ENCODE results near the gene CTNNA2.
"Not testable (repeated sequence)": the region's sequence is repeated elsewhere in the genome, so short reads cannot be mapped to it uniquely, and the experiment has no call there.

CTNNA2 gene

DNA sequence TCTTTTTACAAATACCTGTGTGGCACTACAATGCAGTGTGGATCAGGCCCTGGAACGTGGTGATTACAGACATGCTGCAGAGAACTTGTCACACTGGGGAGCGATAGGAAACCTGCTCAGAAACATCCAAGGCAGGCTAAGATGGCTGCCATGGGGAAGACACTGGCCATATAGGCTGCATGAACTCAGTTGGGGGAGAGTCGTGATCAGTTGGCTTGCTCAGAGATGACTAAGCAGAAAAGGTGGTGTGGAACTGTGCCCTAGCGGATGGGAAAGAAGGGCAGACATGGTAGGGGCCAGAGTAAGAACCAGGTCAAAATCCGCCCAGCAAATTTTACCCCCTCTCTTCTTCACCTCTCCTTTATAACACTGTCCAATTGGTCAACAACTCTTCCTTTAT is 483.9 kb downstream of the CTNNA2 start:
- no peak for DNase-seq

DNA sequence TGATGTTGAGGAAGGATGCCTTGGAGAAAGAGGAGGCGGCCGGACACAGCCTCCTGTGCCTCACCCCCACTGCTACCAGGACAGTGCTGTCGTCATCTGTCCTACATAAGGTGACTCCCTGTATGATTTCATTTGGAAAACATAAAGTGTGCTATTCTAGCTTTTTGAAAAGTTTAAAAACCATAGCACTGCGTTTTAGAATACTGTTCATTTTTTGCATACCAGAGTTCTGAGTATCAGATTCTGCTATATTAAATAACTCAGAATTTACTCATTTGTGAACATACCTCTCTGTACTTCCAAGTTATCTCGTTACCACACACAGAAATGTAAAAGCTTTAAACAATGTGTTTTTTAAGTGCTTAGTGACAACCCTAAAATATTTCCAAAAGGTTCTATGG is 488.9 kb downstream of the CTNNA2 start:
- no peak for DNase-seq

DNA sequence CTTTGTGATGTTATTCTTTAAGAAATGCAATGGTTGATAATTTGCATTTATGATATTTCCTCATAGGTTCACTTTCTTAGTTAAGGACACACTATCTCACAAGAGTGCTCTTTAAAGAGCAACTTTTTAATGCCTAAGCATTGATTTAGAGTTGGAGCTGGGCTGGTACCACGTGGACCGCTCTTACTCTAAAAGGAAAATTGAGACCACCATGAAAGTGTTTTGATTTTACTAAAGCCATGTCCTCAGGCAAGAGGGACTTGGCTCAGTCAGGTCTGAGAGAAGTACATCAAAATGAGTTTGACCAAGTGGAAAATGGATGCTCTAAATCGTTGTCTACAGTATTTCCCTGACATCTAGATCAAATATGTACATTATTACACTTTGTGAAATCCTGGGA is 489.3 kb downstream of the CTNNA2 start:
- no peak for DNase-seq

DNA sequence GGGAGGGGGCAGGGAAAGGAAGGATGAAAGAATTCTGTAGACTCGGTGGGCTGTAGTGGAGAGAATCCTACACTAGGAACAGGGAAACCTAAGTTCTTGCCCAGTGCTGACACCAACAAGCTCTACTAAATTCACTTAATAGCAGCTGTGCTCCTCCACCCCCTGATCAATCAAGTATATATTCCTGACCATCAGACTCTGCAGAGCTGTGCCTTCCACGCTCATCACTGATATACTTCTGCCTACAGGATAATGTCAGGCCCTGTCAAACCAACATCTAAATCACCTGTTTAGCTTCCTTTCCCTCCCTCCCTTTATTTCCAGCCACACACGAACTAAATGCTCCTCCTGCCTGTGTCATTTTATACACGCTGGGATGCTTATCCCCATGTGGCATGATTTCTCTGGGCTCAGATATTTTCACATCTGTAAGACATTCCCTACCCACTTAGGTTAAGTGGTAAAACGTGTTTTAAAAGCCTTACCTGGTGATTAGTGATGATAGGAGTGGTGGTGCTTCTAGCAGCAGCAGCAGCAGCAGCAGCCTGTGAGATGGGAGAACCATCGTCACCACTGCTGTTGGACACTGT is 489.8 kb downstream of the CTNNA2 start:
- no peak for DNase-seq

DNA sequence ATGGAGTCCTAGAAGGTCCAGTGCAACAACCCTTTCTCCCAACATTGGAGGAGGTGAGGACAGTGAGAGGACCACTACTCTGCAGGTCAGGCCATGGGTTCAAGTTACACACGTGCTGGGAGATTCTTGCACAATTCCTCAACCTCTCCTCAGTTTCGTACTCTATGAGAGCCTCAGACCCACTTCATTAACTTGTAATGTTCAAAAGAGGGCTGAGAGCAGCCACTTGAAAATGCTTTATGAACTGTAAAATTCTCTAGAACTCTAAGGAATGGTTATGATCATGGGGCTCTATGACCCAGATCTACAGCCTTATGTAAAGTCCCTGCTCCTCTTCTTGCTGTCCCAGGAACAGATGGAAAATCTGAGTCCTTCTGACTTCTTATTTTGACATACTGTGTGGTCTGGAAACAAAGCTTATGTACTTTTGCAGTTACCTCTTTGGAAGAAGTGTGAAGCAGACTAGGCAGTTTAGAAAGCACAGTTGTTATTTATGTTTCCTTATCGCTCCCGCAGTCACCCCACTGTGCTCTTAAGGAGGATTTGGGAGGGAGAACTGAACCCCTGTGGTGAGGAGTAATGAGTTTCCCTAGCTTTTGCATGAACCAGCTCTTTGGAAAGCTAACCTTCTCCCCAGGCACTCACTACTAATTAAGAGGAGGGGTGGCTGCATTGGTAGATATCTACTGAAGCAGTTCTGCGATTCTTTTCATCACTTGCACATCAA is 495.1 kb downstream of the CTNNA2 start:
- DNase-seq = no peak

DNA sequence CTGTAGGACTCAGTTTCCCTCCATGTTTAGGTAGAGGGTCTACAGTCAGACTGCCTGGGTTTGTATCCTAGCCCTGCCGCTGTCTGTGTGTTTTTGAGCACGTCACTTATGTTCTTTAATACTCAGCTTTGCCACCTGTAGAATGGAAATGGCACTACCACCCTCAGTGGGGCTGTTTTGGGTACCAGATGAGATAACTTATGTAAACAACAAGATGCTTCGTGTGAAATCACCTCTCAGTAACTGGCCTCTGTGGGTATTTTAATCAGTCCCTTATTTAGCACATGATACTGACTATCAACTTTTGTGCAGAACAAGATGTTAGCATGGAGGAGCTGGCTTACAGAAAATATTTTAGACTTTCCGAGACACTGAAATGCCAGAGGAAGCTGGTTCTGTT is 495.7 kb downstream of the CTNNA2 start:
- DNase-seq = no peak

DNA sequence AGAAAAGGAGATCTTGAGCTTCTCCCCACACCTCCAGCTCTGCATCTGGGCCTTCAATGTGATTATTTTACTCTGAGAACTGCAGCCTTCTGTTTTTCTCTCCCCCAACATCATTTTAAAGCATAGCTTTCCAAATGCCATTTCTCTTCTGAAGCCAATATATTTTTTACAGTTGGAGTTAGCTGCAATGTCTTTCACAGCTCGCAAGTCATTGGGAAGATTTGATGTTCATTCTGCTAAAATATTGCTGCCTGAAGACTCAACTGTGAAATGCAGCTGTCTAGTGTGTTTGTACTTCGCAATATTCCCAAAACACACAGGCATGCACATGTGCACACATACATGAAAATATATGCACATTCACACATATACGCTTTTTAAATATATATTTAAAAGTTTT is 496.4 kb downstream of the CTNNA2 start:
- DNase-seq = no peak

DNA sequence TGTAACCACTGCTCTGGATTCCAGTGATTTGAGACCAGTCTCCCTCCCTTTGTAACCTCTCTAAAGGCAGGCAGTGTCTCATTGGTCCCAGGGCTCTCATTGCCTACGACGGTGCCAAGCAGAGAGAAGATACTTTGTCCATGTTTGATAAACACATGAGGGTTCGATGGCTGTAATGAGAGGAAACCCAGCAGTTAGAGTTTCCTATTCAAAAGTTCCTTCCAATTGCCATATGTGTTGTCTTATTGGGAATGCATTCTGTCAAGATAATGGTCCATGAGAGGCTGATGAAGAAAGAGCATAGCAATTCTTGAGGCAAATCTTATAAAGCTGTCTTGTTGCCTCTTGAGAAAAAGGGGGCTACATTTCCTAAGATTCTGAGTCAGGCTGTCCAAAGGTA is 499.2 kb downstream of the CTNNA2 start:
- DNase-seq = no peak

DNA sequence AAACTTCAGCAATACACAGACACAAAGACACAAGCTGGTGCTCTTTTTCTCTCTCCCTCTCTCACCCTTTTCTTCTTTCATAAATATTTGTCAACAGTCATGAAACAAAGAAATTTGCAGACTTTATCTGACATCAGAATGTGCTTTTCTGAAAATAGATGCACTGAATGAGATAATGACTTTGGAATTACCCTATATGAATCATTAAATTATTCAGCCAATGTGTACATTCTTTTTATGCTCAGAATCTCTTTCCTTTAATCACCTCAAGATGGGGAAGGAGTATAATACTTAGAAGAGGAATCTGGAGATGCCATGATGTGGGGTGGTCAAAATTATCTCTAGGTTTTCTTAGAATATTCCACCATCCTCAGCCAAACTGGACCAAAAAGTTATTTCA is 501.8 kb downstream of the CTNNA2 start:
- DNase-seq = no peak

DNA sequence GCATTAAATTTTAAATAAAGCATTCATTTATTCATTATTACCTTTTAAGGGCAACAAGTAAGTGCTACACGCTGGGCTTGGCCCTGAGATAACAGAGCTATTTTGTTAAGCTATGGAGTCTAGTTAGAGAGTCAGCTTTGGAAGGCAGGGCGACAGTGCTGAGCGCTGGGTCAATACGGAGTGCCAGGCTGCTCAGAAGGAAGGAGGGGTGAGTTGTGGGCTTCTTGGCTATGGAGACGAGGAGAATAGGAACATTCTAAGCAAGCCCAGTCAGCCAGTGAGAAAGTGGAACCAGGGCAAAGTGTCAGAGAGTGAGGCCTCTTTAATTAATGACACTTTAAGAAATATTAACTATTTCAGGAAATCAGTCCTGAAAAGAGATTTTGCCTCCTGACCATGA is 503.3 kb downstream of the CTNNA2 start:
- no peak for DNase-seq

DNA sequence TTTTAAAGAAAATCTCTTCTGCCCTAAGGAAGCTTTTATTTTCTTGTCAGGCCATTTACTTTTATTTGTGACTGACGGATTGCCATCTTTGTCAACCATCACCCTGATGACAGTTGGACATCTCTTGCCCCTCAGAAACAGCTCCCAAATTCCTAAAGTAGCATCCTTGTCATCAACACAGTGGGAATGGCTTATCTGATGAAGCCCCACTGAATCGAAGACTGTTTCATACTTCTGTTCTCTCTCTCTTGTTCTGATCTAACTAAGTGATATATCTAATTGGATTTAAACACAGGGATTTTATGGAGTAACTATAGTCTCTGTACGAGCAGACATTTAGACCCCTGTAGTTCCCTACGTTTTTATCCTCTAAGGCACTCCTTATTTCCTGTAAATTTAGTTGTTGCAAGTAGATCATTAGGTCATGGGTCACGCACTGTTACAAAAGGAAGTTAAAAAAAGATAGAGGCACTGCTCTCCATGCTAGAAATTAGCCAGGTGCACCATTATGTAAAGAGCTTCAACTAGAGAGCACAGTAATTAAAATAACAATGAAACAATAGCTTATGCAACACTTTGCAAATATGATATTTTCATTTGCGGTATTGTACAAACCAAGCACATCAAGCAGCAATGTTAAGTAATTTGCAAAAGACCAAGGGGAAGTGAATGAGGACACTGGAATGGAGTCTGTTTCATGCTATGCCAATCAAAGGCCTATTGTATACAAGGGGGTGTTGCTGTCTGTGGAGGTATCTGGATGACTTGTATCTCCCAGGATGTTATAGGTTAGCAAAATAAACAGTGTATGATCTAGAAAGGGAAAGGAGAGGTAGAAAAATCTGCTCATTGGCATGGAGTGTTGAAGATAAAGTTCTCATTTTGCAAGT is 507.0 kb downstream of the CTNNA2 start:
- no peak for DNase-seq

DNA sequence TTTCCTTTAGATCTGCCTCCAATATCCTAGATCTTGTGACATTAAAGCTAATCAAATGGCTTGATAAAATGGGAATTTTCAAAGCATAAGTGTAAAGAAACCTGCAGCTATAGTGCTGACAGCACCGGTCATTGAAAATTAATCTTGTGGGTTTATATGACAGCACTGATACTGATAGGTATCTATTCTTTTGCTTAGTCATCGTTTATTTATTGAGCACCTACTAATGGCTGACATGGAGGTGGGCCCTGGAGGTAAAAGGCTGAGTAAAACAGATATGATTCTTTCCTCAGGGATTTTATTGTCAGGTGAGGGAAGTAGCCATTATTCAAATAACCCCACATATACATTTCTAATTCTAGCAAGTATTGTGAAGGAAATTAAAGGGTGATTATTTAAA is 509.2 kb downstream of the CTNNA2 start:
- no peak for DNase-seq

DNA sequence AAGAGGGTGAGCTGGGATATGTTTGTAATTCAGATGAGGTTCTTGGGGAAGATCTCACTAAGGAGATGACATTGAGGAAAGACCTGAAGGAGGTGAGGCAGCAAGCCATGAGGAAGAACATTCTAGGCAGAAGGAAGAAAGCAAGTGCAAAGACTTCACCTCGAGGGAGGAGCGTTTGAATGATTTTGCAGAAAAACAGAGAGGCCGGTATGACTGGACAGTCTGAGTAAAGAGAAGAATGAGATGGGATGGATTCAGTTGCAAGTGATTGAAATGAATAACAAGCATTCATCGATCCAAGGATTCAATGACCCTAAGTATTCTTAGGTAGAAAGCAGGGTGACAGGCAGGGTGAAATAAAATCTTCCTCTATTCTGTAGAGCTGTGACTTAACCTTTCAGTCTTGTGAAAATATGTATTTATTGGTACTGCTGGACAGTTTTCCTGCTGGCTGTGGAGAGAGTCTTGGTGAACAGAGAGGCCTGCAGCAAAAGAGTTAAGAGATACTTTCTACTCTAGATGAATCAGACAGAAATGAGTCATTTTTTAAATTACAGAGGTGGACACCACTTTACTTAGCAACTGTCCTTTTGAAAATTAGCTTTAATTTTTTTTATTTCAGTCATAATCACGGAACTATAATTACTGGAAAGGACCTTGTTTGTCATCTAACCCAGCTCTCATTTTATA is 513.3 kb downstream of the CTNNA2 start:
- no peak for DNase-seq

DNA sequence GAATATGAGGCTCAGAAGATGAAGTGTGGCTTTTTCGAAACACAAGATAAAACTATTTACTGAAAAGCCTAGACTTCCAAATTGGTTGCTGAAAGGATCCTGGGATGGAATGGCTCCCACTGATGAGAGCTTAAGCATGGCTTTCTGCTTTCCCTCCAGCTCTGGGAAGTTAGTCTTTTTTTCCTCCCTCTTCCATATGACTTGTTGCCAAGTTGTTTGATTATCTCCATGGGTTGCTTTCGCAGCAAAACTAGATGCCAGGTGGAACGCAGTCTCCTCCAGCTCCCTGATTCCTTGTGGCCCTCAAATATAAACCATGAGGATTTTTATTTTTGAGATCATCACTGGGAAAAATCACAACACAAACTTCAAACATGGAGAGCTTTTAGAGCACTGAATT is 515.2 kb downstream of the CTNNA2 start:
- DNase-seq = no peak

DNA sequence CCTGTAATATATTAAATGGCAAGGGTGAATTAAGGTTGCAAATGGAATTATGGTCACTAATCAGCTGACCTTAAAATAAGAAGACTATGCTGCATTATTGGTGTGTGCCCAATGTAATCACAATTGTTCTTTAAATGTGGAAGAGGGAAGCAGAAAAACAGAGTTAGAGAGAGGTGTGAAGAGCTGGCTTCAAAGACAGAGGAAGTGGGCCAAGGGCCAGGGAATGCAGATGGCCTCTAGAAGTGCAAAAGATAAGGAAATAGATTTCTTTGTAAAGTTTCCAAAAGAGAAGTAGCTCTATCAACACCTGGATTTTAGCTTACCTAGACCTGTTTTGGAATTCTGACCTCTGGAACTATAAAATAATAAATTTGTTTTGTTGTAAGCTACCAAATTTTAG is 515.7 kb downstream of the CTNNA2 start:
- DNase-seq = no peak

DNA sequence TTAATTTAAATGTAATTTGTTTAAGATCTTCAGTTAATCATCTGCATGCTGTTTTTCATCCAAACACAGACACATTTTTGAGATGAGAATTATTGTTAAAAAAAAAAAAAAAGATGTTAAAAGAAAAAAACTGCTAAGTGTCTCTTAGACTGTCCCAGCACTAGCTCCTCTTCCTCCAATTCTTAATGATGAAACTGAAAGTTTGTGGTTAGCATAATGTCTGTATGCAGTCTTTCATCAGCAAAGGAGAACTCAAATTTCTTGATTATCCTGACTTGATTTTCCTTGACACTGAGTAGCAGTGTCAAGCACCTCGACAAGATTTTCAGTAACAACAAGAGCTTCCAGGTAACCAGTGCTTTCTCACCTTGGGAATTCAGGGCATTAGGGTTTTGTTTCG is 517.3 kb downstream of the CTNNA2 start:
- no peak for DNase-seq

DNA sequence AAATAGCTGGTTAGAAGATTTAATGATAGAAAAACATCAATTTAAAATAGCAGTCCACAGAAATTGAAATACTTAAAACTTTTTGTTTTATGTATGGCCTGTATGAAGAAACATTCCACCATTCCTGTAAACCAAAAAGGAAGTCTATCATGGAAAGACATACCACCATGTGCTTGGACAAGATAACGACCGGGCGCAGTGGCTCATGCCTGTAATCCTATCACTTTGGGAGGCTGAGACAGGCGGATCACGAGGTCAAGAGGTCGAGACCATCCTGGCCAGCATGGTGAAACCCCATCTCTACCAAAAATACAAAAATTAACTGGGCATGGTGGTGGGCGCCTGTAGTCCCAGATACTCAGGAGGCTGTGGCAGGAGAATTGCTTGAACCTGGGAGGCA is 519.8 kb downstream of the CTNNA2 start:
- not testable (repeated sequence) for DNase-seq

DNA sequence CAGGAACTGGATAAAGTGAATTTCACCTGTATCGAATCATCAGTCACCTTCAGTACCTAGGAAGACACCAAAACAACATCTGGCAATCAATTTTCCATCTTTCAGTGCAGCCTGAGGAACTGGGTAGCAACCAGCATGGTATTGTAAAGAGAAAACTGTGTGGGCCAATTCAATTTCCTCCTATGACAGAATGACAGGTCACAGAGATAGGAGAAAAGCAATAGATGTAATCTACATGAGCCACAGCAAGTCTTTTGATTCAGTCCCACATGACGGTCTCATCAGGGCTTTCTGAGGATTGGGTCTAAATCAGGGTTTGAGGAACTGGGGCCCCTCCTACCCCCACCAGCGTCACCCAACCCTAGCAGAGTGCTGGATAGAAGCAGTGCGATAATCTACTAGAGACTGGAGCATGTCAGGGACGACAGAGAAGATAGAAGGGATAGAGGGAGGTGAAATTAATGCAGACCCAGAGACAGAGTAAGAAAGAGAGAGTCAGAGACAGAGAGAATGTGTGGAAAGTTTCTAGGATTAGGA is 523.0 kb downstream of the CTNNA2 start:
- DNase-seq = no peak

DNA sequence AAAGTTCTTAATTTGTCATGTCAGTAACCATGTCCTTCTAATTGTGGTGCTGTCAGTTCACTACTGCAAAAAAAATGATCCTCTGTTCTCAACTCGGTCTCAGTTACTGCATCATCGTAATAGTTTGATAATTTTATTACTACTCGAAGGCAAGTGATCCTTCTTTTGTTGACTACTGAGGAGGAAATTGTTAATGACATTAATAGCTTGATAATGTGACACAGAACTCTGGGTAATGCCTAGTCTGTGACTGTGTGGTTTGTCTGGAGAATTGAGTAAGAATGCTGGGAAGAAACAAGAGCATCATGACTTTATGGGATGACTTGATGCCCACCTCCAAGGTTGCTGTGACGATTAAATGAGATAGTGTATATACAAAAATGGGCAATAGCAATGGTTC is 524.5 kb downstream of the CTNNA2 start:
- no peak for DNase-seq

DNA sequence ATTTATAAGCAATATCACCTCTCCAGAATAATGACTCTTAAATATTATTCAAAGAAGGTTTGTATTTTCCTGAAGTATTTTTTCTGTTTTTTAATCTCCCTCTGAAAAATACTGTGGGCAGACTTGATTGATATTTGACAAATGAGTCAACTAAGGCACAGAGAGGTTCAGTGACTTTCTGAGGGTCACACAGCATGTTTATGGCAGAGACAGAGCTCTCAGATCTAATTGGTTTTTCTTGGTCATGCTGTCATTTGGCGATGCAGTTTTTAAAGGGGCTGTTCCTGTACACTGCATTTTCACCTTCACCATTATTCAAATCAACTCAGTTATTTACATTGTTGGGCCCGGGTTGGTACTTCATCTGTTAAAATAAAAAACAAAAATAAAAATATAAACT is 527.4 kb downstream of the CTNNA2 start:
- DNase-seq = no peak

DNA sequence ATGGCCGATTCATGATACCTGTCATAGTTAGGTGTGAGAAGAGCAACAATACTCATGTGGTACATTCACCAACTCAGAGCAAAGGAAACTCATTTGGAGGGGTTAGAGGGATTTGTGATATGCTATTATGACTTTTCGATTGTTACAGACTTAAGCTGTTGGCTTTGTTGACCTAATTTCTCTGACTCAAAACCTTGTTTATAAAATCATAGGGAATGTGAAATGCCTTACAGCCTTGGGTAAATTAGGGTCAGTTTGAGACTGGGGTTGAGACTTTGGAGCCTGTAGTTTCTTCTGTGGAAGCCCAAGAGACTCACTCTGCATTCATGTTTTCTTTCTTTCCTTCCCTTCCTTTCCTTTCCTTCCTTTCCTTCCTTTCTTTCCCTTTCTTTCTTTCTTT is 529.8 kb downstream of the CTNNA2 start:
- DNase-seq = no peak

DNA sequence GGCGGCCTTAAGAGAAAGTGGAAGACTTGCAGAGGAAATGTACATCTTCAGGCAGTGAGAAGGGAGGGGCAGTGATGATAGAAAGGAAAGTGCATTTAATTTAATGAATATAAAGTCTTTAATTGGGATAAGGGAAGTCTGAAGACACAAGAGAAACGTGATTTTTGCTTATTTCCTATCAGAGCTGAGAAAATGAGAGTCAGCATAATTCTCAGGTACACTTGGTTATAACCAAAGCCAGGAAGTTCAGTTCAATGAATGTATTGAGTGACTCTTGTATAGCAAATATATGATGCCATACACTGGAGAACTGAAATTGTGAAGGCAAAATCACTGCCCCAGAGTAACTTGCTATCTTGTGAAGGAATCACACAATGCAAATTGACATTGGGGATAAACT is 535.4 kb downstream of the CTNNA2 start:
- no peak for DNase-seq

DNA sequence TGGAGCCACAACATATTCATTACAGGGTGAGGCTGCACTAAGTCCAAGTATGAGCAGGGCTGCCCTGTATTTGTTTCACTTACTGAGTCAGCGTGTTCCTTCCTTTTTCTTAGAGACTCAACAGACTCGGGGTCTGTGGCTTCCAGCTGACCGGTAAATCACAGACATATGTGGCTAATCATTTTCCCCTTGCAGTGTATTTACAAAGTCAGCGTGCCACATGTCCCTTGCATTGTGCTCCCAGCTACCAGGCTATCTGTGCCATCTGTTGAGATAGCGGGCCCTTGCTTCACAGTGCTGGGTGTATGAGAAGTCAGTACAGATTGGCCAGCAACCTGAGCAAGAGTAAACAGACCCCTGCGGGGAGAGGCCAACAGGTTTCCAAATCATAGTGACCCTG is 537.4 kb downstream of the CTNNA2 start:
- DNase-seq = no peak

All from activated effector memory CD4-positive, alpha-beta T cell treated with Interleukin-2 at 50 U/mL for 16 hours (primary cell).